A204.1 (cell line): ENCODE data around the gene PTTG1IP.

Experiments
- FAIRE-seq: peaks from 2 replicates; lab custom pipeline; 2012; peaks lifted over from hg19 to GRCh38; lab: Jason Lieb, UNC

Gene PTTG1IP

GRCh38 chr21:44800103-44800502 is 73.4 kb downstream of the PTTG1IP start:
- FAIRE-seq = no peak

GRCh38 chr21:44799646-44800045 is 73.8 kb downstream of the PTTG1IP start:
- FAIRE-seq = no peak
